ENCODE results near the gene BCAS4. TPM values are rescaled to one million over a fixed set of nuclear protein-coding genes. Genes with fewer than 3 reads are reported as not detected.

BCAS4 gene
- total and polyA plus RNA-seq, 4 donors = 4.3 to 5.7 (median 5.0) TPM

- DNase-seq (no peak), ATAC-seq (ENCODE audit: insufficient read depth, low FRiP score) (peak; percentile 41)
- TF ChIP-seq CTCF (IDR thresholded peaks at IDR 0.05; ENCODE audit: control extremely low read depth, extremely low read depth) = no peak
- Histone ChIP-seq H3K9ac (ENCODE audit: insufficient read depth in 1 of 2, low read length in 2 of 2) (no peak overlapping the region), H3K4me1 (ENCODE audit: control insufficient read depth in 5 of 5, insufficient read depth in 5 of 5, low read length in 5 of 5) (peaks cover 0 to 47% (median 7%) of the 10 kb centered on the region in 5 donors), H3K9me3 (ENCODE audit: control insufficient read depth in 4 of 4, insufficient read depth in 3 of 4, low read length in 3 of 4) (no peaks in the 10 kb centered on the region), H3K4me3 (no peak overlapping the region), H3K36me3 (ENCODE audit: control insufficient read depth in 4 of 4, insufficient read depth in 4 of 4, low read length in 4 of 4) (peaks cover 0 to 3% (median under 1%) of the 10 kb centered on the region in 4 donors), H3K27me3 (ENCODE audit: control insufficient read depth in 3 of 3, insufficient read depth in 3 of 3, low read length in 2 of 3) (no peaks in the 10 kb centered on the region), H3K27ac (ENCODE audit: low read depth in 1 of 2, low read length in 1 of 2) (no peak overlapping the region)
- 61 to 71% methylated on average over 2 of the region's 2 CpGs for WGBS, 2 donors
Observed at GRCh38 chr20:50913690-50914375, 119.0 kb downstream of the BCAS4 start.

GRCh38 chr20:50915424-50915823 lies 120.6 kb downstream of the BCAS4 start:
- Histone ChIP-seq H3K27me3 (ENCODE audit: control insufficient read depth in 3 of 3, insufficient read depth in 3 of 3, low read length in 2 of 3) (no peaks in the 10 kb centered on the region), H3K9ac (ENCODE audit: insufficient read depth in 1 of 2, low read length in 2 of 2) (no peak overlapping the region), H3K27ac (ENCODE audit: low read depth in 1 of 2, low read length in 1 of 2) (peak overlapping the region in 1 of 2 donors; percentile 26), H3K9me3 (ENCODE audit: control insufficient read depth in 4 of 4, insufficient read depth in 3 of 4, low read length in 3 of 4) (no peaks in the 10 kb centered on the region), H3K4me1 (ENCODE audit: control insufficient read depth in 5 of 5, insufficient read depth in 5 of 5, low read length in 5 of 5) (peaks cover 0 to 47% (median 11%) of the 10 kb centered on the region in 5 donors), H3K4me3 (no peak overlapping the region), H3K36me3 (ENCODE audit: control insufficient read depth in 4 of 4, insufficient read depth in 4 of 4, low read length in 4 of 4) (peaks cover 0 to 8% (median under 1%) of the 10 kb centered on the region in 4 donors)
- TF ChIP-seq CTCF (IDR thresholded peaks at IDR 0.05; ENCODE audit: control extremely low read depth, extremely low read depth) = no peak
- ATAC-seq (ENCODE audit: insufficient read depth, low FRiP score) = no peak
- no peak for DNase-seq
- 47 to 57% methylated on average over 3 of the region's 3 CpGs for WGBS, 2 donors

GRCh38 chr20:50916257-50916656 lies 121.4 kb downstream of the BCAS4 start:
- Histone ChIP-seq H3K4me3 (no peak overlapping the region), H3K27me3 (ENCODE audit: control insufficient read depth in 3 of 3, insufficient read depth in 3 of 3, low read length in 2 of 3) (no peaks in the 10 kb centered on the region), H3K27ac (ENCODE audit: low read depth in 1 of 2, low read length in 1 of 2) (peak overlapping the region; percentile 40 to 61), H3K9me3 (ENCODE audit: control insufficient read depth in 4 of 4, insufficient read depth in 3 of 4, low read length in 3 of 4) (no peaks in the 10 kb centered on the region), H3K4me1 (ENCODE audit: control insufficient read depth in 5 of 5, insufficient read depth in 5 of 5, low read length in 5 of 5) (peaks cover 0 to 42% (median 11%) of the 10 kb centered on the region in 5 donors), H3K36me3 (ENCODE audit: control insufficient read depth in 4 of 4, insufficient read depth in 4 of 4, low read length in 4 of 4) (peaks cover 0 to 8% (median under 1%) of the 10 kb centered on the region in 4 donors), H3K9ac (ENCODE audit: insufficient read depth in 1 of 2, low read length in 2 of 2) (no peak overlapping the region)
- ATAC-seq (ENCODE audit: insufficient read depth, low FRiP score) (no peak), DNase-seq (no peak)
- TF ChIP-seq CTCF (IDR thresholded peaks at IDR 0.05; ENCODE audit: control extremely low read depth, extremely low read depth) = no peak
- WGBS, 2 donors = 60 to 62% methylated on average over 5 of the region's 5 CpGs
